Articular chondrocyte of knee joint (primary cell): ENCODE measurements around the gene KCNC1. TPM values are rescaled to one million over a fixed set of nuclear protein-coding genes. Genes with fewer than 3 reads are reported as not detected.

Experiments used
- total RNA-seq: library from RNA; depleted of rRNA; stranded (reverse); fragments of >200 nt; gene quantifications from 2 replicates; pipeline ENCODE4 v1.2.3, GENCODE V29; 2012

The KCNC1 gene
- total RNA-seq = not detected in 2 replicates

DNA sequence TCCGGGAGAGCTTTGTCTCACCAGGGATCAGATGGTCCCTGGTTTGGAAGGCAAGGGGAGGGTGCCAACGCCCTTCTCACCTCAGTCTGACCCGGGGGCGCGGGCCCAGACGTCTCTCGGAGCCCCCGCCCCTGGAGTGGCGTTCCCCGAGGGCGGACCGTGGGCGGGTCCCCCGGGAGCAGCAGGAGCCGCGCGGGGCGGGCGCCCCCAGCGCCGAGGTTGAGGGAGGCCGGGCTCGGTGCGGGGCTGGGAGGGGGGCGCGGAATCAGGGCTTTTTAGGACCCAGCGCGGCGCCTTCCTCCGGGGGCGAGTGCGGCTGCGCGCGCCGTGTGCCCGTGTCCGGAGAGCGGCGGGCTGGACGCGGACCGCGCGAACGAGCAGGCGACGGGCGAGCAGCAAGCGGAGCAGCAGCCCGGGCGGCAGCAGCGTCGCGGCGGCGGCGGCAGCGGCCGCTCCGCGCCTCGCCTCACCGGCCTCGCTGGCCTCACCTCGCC, at the start of gene KCNC1:
TSS of gene KCNC1 (plus strand) at position 364 of the 494 bp plus-strand sequence. CDS start 1,222 bp downstream, outside the sequence.

DNA sequence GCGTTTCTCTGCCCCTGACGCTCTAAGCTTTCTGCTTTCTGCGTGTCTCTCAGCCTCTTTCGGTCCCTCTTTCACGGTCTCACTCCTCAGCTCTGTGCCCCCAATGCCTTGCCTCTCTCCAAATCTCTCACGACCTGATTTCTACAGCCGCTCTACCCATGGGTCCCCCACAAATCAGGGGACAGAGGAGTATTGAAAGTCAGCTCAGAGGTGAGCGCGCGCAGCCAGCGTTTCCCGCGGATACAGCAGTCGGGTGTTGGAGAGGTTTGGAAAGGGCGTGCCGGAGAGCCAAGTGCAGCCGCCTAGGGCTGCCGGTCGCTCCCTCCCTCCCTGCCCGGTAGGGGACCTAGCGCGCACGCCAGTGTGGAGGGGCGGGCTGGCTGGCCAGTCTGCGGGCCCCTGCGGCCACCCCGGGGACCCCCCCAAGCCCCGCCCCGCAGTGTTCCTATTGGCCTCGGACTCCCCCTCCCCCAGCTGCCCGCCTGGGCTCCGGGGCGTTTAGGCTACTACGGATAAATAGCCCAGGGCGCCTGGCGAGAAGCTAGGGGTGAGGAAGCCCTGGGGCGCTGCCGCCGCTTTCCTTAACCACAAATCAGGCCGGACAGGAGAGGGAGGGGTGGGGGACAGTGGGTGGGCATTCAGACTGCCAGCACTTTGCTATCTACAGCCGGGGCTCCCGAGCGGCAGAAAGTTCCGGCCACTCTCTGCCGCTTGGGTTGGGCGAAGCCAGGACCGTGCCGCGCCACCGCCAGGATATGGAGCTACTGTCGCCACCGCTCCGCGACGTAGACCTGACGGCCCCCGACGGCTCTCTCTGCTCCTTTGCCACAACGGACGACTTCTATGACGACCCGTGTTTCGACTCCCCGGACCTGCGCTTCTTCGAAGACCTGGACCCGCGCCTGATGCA, 15.3 kb upstream of the KCNC1 start, which contains the start of gene MYOD1:
TSS of gene MYOD1 (plus strand) at position 544 of the 910 bp plus-strand sequence. CDS start at position 756, 212 bp downstream.

Other genes with a start within 250 kb of the KCNC1 start
- not detected in 2 replicates for gene USH1C, start 190.4 kb upstream of the KCNC1 start, total RNA-seq
- gene OTOG, start 187.5 kb upstream of the KCNC1 start, total RNA-seq = not detected in 2 replicates
- gene MYOD1, start 15.2 kb upstream of the KCNC1 start, total RNA-seq = not detected in 2 replicates